ENCODE results near the gene TSPAN18. TPM values are rescaled to one million over a fixed set of nuclear protein-coding genes. Genes with fewer than 3 reads are reported as not detected.

Gene TSPAN18
- total and polyA plus RNA-seq, 2 of the 4 experiments (the other 2 are of a cell fraction): 0.36 to 1.1 TPM

- Histone ChIP-seq H3K27ac (ENCODE audit: insufficient read depth, low read length) (no peak overlapping the region), H3K18ac (ENCODE audit: low read depth, low read length) (no peak overlapping the region), H4K5ac (ENCODE audit: low read depth, low read length) (no peak overlapping the region), H3K4me3 (ENCODE audit: insufficient read depth, low read depth, low read length) (no peak overlapping the region), H2BK15ac (ENCODE audit: low read depth, low read length) (no peak overlapping the region), H2BK120ac (ENCODE audit: low read depth, low read length) (no peak overlapping the region), H4K20me1 (ENCODE audit: insufficient read depth, low read length) (no peaks in the 10 kb centered on the region), H3K23ac (ENCODE audit: low read depth, low read length) (no peak overlapping the region), H3K4me2 (ENCODE audit: low read depth, low read length) (no peak overlapping the region), H3K9ac (ENCODE audit: low read depth, low read length) (no peak overlapping the region), H4K91ac (ENCODE audit: insufficient read depth, low read depth, low read length) (no peak overlapping the region), H3K36me3 (ENCODE audit: control insufficient read depth, insufficient read depth, low read length) (no peaks in the 10 kb centered on the region), H2BK20ac (ENCODE audit: low read depth, low read length) (no peak overlapping the region), H3K4ac (ENCODE audit: low read depth, low read length) (no peak overlapping the region), H3K14ac (replicated peaks; ENCODE audit: low read depth, low read length) (no peak overlapping the region), H3K27me3 (ENCODE audit: control insufficient read depth, insufficient read depth, low read length) (peaks cover 16% of the 10 kb centered on the region), H2BK5ac (ENCODE audit: low read depth, low read length, poor library complexity, severe bottlenecking) (no peak overlapping the region), H3K9me1 (ENCODE audit: insufficient read depth, low read length) (no peaks in the 10 kb centered on the region), H4K8ac (ENCODE audit: low read depth in 2 of 2, low read length in 2 of 2) (no peak overlapping the region), H2AK5ac (ENCODE audit: low read depth, low read length) (no peak overlapping the region), H3K4me1 (ENCODE audit: control insufficient read depth, insufficient read depth, low read length) (no peaks in the 10 kb centered on the region), H3K9me3 (ENCODE audit: control insufficient read depth, insufficient read depth, low read length) (no peaks in the 10 kb centered on the region), H3K56ac (ENCODE audit: extremely low read depth, insufficient read depth, low read length) (no peak overlapping the region), H2AK9ac (replicated peaks; ENCODE audit: low read depth, low read length, poor library complexity) (no peak overlapping the region), H2AFZ (replicated peaks; ENCODE audit: low read length, poor library complexity) (no peak overlapping the region), H3K79me1 (ENCODE audit: low read depth in 1 of 2, low read length in 2 of 2) (no peaks in the 10 kb centered on the region)
- DNase-seq (no peak), ATAC-seq (ENCODE audit: low read depth) (no peak)
- no peak for TF ChIP-seq CEBPB (IDR thresholded peaks at IDR 0.05; ENCODE audit: low read depth, low read length)
- WGBS, 2 experiments (ENCODE audit: extremely low coverage in 2 of 2, insufficient read length in 1 of 2): 60% methylated on average over 2 of the region's 14 CpGs; no CpG with 5 or more reads in 1 of the 2 experiments
- POLR2A ChIA-PET (ENCODE audit: unreplicated experiment): no interaction called here
- BruUV-seq (replicated peaks): no TSS peak
- CTCF ChIA-PET: no interaction called here
- dilution Hi-C loops (cut with HindIII; ENCODE audit: low sequenced_read_pairs, unreplicated experiment) (no loop called here), in situ Hi-C loops (cut with MboI; ENCODE audit: low sequenced_read_pairs) (no loop called here), intact Hi-C loops (cut with micrococcal nuclease) (no loop called here)
Measured at GRCh38 chr11:44825058-44825785, 98.5 kb downstream of the TSPAN18 start.

Data from IMR-90 (cell line).